GM10266 (cell line): ENCODE measurements around the gene RMND1.

ENCODE experiments used
- DNase-seq: peaks from one replicate; pipeline ENCODE4 v3.0.0; 2012; ENCODE audit errors: extremely low spot score
- CTCF ChIP-seq: IDR thresholded peaks from 2 replicates; pipeline ENCODE4 v1.5.1; 2012; ENCODE audit warnings: mild to moderate bottlenecking, low read depth; ENCODE audit not compliant: control insufficient read depth, insufficient read depth; ENCODE audit errors: missing control alignments

Gene RMND1

GRCh38 chr6:151451950-151452749, at the start of gene RMND1:
Gene RMND1, minus strand, starts transcription at chr6:151452126. Its CDS starts 6,315 bp downstream, at chr6:151445811.
- DNase-seq, result peak; percentile 97
- TF ChIP-seq CTCF, result no peak

- no peak for DNase-seq
- no peak for TF ChIP-seq CTCF
These were observed 47.6 kb upstream of the RMND1 start for GRCh38 chr6:151499551-151499950.

DNA sequence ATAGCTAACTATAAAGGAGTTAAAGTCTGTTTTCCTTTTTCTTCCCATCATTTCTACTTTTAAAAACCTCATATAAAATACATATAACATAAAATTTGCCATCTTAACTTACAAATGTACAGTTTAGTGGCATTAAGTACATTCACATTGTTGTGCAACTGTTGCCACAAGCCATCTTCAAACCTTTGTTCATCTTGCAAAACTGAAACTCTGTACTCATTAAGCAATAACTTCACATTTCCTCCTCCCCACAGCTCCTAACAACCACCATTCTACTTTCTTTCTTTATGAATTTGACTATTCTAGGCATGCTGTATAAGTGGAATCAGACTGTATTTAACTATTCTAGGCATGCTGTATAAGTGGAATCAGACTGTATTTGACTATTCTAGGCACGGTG, 46.4 kb upstream of the RMND1 start:
- TF ChIP-seq CTCF, result no peak
- DNase-seq, result no peak

DNA sequence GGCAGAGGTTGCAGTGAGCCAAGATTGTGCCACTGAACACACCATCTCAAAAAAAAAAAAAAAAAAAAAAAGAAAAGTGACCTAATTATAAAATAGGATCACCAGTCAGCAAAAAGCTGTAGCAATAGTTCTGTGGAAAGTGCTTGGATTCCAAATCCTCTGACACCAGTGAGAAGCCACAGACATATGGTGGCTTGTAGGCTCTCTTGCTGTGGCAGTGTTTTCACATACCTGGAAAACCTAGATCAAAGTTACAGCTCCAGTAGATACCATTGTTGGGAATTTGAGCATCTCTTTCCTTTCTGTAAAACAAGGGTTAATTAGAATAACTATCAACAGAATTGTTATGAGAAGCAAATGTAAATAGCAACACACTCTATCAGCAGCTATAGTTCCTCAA, 46.0 kb upstream of the RMND1 start:
- DNase-seq, result no peak
- TF ChIP-seq CTCF, result no peak

GRCh38 chr6:151495380-151495779, 43.5 kb upstream of the RMND1 start:
- no peak for TF ChIP-seq CTCF
- DNase-seq, result no peak

DNA sequence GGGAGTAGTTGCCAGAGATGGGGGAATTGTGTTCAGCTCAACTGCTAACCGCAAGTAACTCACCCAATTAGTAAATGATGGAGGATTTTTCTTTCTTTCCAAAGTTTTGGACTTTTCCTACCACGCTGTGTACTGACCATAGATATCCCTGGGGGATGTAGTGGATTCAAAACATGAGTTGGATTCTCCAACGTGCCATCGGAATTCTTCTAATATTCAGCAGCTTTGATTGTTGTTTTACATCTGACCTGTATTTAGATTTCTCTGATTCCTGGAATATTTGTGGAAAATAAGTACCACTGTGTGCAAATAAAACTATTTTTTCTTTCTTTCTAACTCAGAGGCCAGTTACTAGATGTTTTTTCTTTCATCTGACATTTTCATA, 43.0 kb upstream of the RMND1 start:
- TF ChIP-seq CTCF, result no peak
- DNase-seq, result no peak

GRCh38 chr6:151494235-151494935, 42.5 kb upstream of the RMND1 start:
- TF ChIP-seq CTCF, result no peak
- DNase-seq, result no peak
